Measurements from ENCODE around the gene EFNA5. TPM values are rescaled to one million over a fixed set of nuclear protein-coding genes. Genes with fewer than 3 reads are reported as not detected.

The EFNA5 gene
- total and polyA plus RNA-seq, 2 of the 13 experiments (the other 11 are each of a cell fraction or from before 2014, with no cell fraction given), result not detected

DNA sequence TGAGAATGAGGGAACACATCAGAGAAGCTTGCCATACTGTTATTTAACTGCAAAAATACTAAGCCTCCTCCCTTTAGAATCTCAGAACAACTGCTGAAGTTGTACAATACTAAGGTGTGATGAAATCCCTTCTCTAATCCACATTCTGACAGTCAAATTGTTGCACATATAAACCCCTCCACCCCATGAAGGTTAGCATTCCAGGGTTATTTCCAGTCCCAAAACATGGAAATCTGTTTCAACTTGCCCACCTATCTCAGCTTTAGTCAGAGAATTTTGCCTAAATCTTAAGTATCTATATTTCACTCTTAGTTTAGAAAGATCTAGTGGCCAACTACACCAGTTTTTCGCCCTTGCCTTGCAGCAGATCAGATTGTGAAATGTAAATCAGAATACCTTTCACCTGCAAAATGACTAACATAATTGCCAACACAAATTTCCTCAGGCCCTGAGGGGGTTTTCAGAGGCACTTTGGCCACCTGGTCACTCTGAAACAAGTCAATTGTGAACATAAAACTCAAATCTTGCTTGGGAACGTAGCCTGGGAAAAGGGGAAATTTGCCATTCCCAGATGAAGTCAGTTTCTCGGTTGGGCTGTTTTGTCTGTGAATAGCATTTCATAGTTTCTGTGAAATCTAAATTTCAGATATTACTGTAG is 93.9 kb downstream of the EFNA5 start:
- H3K4me1 ChIP-seq (ENCODE audit: insufficient read depth, low read length), result peaks cover 5% of the 10 kb centered on the region; the same call in 1 of the 2 replicates
- POLR2A ChIA-PET, result no interaction called here
- CTCF ChIA-PET (ENCODE audit: low intra/inter-chr PET ratio, low total read pairs), result no interaction called here
- H3K36me3 ChIP-seq (replicated peaks in 1 of 2; ENCODE audit: control insufficient read depth in 1 of 2, insufficient read depth in 2 of 2, low read length in 2 of 2), result no peaks in the 10 kb centered on the region
- no peak overlapping the region for H2AFZ ChIP-seq (ENCODE audit: low read length)
- no peak for DNase-seq (ENCODE audit: low spot score)
- peaks cover 0 to 4% of the 10 kb centered on the region in 2 experiments; a peak in 1 of 5 replicates for H3K27me3 ChIP-seq (ENCODE audit: control insufficient read depth in 1 of 2, insufficient read depth in 2 of 2, low read length in 2 of 2)
- intact Hi-C loops (cut with micrococcal nuclease; ENCODE audit: unreplicated experiment) (no loop called here), in situ Hi-C loops (cut with HindIII; ENCODE audit: extremely low pct_ligation_motif_present, low pct_unique_long_range_greater_than_20kb) (no loop called here)
- H3K4me3 ChIP-seq (replicated peaks in 1 of 3; ENCODE audit: insufficient read depth in 1 of 3, low read depth in 2 of 3, low read length in 3 of 3), result no peak overlapping the region
- 0% methylated on average over 3 of the region's 3 CpGs for WGBS (ENCODE audit: low lambda C conversion rate)
- no peak overlapping the region for H3K4me2 ChIP-seq (ENCODE audit: low read depth, low read length)
- H4K20me1 ChIP-seq (ENCODE audit: insufficient read depth, low read length), result no peaks in the 10 kb centered on the region
- no peaks in the 10 kb centered on the region for H3K9me3 ChIP-seq (ENCODE audit: low read length)
- no peak overlapping the region for H3K27ac ChIP-seq (ENCODE audit: extremely low read length, insufficient read depth, low read length)
- no peak for ATAC-seq
- no peak overlapping the region for H3K9ac ChIP-seq (ENCODE audit: insufficient read depth, low read depth, low read length)
- no peaks in the 10 kb centered on the region for H3K79me2 ChIP-seq (ENCODE audit: insufficient read depth, low read length)
- no peak for FAIRE-seq
- BruUV-seq (replicated peaks), result no TSS peak
- TF ChIP-seq TERF1 (CRISPR knock-in tag; IDR thresholded peaks at IDR 0.05) (no peak), ZNF232 (CRISPR knock-in tag; IDR thresholded peaks at IDR 0.05; ENCODE audit: borderline replicate concordance) (no peak), RARA (CRISPR knock-in tag; IDR thresholded peaks at IDR 0.05) (no peak), KDM5A (IDR thresholded peaks at IDR 0.05; ENCODE audit: borderline replicate concordance, low read length) (no peak), ZFP82 (CRISPR knock-in tag; IDR thresholded peaks at IDR 0.05; ENCODE audit: borderline replicate concordance) (no peak), MEIS1 (CRISPR knock-in tag; IDR thresholded peaks at IDR 0.05; ENCODE audit: borderline replicate concordance) (no peak), PRPF4 (IDR thresholded peaks at IDR 0.05; ENCODE audit: low read depth, low read length, poor library complexity, severe bottlenecking) (no peak), ZNF30 (CRISPR knock-in tag; IDR thresholded peaks at IDR 0.05) (no peak), ZSCAN20 (CRISPR knock-in tag; IDR thresholded peaks at IDR 0.05; ENCODE audit: borderline replicate concordance) (no peak), SYNCRIP (IDR thresholded peaks at IDR 0.05; ENCODE audit: insufficient read depth, low read depth, low read length) (no peak), ZNF615 (CRISPR knock-in tag; IDR thresholded peaks at IDR 0.05; ENCODE audit: borderline replicate concordance) (no peak), NR3C1 (CRISPR knock-in tag; IDR thresholded peaks at IDR 0.05) (no peak)
- TF ChIP-seq, protein P1, sequence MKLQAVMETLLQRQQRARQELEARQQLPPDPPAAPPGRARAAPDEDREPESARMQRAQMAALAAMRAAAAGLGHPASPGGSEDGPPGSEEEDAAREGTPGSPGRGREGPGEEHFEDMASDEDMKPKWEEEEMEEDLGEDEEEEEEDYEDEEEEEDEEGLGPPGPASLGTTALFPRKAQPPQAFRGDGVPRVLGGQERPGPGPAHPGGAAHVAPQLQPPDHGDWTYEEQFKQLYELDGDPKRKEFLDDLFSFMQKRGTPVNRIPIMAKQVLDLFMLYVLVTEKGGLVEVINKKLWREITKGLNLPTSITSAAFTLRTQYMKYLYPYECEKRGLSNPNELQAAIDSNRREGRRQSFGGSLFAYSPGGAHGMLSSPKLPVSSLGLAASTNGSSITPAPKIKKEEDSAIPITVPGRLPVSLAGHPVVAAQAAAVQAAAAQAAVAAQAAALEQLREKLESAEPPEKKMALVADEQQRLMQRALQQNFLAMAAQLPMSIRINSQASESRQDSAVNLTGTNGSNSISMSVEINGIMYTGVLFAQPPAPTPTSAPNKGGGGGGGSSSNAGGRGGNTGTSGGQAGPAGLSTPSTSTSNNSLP (IDR thresholded peaks at IDR 0.05; ENCODE audit: low read depth, low read length), result no peak
- TF ChIP-seq, protein P2, sequence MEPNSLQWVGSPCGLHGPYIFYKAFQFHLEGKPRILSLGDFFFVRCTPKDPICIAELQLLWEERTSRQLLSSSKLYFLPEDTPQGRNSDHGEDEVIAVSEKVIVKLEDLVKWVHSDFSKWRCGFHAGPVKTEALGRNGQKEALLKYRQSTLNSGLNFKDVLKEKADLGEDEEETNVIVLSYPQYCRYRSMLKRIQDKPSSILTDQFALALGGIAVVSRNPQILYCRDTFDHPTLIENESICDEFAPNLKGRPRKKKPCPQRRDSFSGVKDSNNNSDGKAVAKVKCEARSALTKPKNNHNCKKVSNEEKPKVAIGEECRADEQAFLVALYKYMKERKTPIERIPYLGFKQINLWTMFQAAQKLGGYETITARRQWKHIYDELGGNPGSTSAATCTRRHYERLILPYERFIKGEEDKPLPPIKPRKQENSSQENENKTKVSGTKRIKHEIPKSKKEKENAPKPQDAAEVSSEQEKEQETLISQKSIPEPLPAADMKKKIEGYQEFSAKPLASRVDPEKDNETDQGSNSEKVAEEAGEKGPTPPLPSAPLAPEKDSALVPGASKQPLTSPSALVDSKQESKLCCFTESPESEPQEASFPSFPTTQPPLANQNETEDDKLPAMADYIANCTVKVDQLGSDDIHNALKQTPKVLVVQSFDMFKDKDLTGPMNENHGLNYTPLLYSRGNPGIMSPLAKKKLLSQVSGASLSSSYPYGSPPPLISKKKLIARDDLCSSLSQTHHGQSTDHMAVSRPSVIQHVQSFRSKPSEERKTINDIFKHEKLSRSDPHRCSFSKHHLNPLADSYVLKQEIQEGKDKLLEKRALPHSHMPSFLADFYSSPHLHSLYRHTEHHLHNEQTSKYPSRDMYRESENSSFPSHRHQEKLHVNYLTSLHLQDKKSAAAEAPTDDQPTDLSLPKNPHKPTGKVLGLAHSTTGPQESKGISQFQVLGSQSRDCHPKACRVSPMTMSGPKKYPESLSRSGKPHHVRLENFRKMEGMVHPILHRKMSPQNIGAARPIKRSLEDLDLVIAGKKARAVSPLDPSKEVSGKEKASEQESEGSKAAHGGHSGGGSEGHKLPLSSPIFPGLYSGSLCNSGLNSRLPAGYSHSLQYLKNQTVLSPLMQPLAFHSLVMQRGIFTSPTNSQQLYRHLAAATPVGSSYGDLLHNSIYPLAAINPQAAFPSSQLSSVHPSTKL (CRISPR knock-in tag; IDR thresholded peaks at IDR 0.05), result no peak
- TF ChIP-seq, protein P3, sequence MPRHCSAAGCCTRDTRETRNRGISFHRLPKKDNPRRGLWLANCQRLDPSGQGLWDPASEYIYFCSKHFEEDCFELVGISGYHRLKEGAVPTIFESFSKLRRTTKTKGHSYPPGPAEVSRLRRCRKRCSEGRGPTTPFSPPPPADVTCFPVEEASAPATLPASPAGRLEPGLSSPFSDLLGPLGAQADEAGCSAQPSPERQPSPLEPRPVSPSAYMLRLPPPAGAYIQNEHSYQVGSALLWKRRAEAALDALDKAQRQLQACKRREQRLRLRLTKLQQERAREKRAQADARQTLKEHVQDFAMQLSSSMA (CRISPR knock-in tag; IDR thresholded peaks at IDR 0.05), result no peak

All from HepG2 (cell line).